ENCODE results near the gene CEACAM6. TPM values are rescaled to one million over a fixed set of nuclear protein-coding genes. Genes with fewer than 3 reads are reported as not detected.

The CEACAM6 gene
- polyA plus RNA-seq, 2 of the 4 experiments (the other 2 are of a cell fraction) = 0.97 to 17.7 TPM

DNA sequence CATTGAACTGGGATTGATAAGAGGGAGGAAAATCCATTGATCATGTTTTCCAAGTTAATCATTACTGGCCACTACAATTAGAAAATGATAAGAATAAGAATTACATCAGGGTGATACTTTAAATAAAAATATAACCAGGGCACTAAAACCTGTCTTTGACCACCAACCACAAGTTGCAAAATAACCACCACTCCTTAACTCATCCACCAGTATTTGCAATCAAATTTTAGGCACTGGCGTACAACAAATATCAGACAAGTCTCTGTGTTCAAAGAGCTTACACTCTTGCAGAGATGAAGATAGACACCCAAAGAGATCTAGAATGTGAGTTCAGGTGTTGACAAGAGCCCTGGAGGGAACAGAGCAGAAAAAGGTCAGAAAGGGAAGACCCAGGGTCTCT lies 41.6 kb downstream of the CEACAM6 start:
- 0 out of 3 replicates have a peak, but pooled peaks cover 11% of the 10 kb centered on the region for H3K4me1 ChIP-seq
- CTCF ChIA-PET = interaction anchor here (1.9 to 19.4 kb wide), 7 partner anchors 16 to 156 kb away, joined by 10 to 428 read pairs (median 78); partner anchors contain the start of genes CEACAM5, DMRTC2 and LYPD4
- no peak overlapping the region for H3K4me2 ChIP-seq
- DNase-seq (ENCODE audit: low read depth in 1 of 2, low spot score in 1 of 2) (no peak), ATAC-seq (no peak), FAIRE-seq (peak; percentile 92)
- peaks cover 8% of the 10 kb centered on the region for H3K9me3 ChIP-seq
- no peak overlapping the region for H3K4me3 ChIP-seq
- 74% methylated on average over 1 of the region's 1 CpG for WGBS (ENCODE audit: missing lambda C conversion rate)
- TF ChIP-seq, protein P1, sequence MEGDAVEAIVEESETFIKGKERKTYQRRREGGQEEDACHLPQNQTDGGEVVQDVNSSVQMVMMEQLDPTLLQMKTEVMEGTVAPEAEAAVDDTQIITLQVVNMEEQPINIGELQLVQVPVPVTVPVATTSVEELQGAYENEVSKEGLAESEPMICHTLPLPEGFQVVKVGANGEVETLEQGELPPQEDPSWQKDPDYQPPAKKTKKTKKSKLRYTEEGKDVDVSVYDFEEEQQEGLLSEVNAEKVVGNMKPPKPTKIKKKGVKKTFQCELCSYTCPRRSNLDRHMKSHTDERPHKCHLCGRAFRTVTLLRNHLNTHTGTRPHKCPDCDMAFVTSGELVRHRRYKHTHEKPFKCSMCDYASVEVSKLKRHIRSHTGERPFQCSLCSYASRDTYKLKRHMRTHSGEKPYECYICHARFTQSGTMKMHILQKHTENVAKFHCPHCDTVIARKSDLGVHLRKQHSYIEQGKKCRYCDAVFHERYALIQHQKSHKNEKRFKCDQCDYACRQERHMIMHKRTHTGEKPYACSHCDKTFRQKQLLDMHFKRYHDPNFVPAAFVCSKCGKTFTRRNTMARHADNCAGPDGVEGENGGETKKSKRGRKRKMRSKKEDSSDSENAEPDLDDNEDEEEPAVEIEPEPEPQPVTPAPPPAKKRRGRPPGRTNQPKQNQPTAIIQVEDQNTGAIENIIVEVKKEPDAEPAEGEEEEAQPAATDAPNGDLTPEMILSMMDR (IDR thresholded peaks at IDR 0.05) = no peak
- TF ChIP-seq, protein P2, sequence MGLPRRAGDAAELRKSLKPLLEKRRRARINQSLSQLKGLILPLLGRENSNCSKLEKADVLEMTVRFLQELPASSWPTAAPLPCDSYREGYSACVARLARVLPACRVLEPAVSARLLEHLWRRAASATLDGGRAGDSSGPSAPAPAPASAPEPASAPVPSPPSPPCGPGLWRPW (IDR thresholded peaks at IDR 0.05) = no peak
- POLR2A ChIA-PET = no interaction called here
- no peak overlapping the region for H3K27ac ChIP-seq

DNA sequence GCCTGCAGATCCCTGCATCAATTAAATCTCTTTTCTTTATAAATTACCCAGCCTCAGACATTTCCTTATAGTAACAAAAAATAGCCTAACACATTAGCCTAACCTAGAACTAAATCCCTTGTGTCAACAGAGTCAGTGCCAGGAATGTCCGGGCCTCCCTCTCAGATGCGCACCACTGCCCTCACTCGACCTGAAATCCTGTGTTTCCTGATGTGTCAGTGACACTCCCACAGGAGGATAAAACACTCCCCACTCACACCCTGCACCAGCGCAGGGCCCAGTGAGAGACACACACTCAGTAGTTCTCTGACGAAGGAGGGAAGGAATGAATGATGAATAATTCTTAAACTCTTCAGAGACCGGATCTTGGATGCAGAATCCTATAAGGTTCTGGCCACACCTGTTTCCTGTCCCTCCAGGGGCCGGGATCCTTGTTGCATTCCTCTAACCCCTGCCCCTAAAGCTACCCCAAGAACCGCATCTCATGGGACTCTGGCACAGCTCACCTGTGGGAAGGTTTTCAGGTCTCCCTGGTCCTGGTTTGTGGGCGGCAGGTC lies 44.2 kb downstream of the CEACAM6 start:
- 0 out of 3 replicates have a peak overlapping the region, but pooled peaks have one; percentile 5 for H3K4me2 ChIP-seq
- H3K27ac ChIP-seq = no peak overlapping the region
- H3K9me3 ChIP-seq = peaks cover 10% of the 10 kb centered on the region
- 0 out of 3 replicates have a peak, but pooled peaks cover 5% of the 10 kb centered on the region for H3K4me1 ChIP-seq
- ATAC-seq (no peak), FAIRE-seq (no peak), DNase-seq (ENCODE audit: low read depth in 1 of 2, low spot score in 1 of 2) (peak in 1 of 2 experiments; percentile 27)
- POLR2A ChIA-PET = no interaction called here
- 29% methylated on average over 9 of the region's 9 CpGs for WGBS (ENCODE audit: missing lambda C conversion rate)
- H3K4me3 ChIP-seq = no peak overlapping the region
- TF ChIP-seq RAD21 (conservative IDR thresholded peaks at IDR 0.05 in 1 of 2, IDR thresholded peaks at IDR 0.05 in 1 of 2) = no peak
- no peak for TF ChIP-seq CHD2 (IDR thresholded peaks at IDR 0.05; ENCODE audit: low read length, partially characterized antibody)
- no peak for TF ChIP-seq POLR2A (IDR thresholded peaks at IDR 0.05; ENCODE audit: low read length)
- TF ChIP-seq, protein P3, sequence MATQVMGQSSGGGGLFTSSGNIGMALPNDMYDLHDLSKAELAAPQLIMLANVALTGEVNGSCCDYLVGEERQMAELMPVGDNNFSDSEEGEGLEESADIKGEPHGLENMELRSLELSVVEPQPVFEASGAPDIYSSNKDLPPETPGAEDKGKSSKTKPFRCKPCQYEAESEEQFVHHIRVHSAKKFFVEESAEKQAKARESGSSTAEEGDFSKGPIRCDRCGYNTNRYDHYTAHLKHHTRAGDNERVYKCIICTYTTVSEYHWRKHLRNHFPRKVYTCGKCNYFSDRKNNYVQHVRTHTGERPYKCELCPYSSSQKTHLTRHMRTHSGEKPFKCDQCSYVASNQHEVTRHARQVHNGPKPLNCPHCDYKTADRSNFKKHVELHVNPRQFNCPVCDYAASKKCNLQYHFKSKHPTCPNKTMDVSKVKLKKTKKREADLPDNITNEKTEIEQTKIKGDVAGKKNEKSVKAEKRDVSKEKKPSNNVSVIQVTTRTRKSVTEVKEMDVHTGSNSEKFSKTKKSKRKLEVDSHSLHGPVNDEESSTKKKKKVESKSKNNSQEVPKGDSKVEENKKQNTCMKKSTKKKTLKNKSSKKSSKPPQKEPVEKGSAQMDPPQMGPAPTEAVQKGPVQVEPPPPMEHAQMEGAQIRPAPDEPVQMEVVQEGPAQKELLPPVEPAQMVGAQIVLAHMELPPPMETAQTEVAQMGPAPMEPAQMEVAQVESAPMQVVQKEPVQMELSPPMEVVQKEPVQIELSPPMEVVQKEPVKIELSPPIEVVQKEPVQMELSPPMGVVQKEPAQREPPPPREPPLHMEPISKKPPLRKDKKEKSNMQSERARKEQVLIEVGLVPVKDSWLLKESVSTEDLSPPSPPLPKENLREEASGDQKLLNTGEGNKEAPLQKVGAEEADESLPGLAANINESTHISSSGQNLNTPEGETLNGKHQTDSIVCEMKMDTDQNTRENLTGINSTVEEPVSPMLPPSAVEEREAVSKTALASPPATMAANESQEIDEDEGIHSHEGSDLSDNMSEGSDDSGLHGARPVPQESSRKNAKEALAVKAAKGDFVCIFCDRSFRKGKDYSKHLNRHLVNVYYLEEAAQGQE (IDR thresholded peaks at IDR 0.05) = no peak
- no peak for TF ChIP-seq EHF (CRISPR knock-in tag; IDR thresholded peaks at IDR 0.05)
- no peak for TF ChIP-seq ESRRA (IDR thresholded peaks at IDR 0.05; ENCODE audit: borderline replicate concordance, low read length)
- no peak for TF ChIP-seq MAFK (IDR thresholded peaks at IDR 0.05; ENCODE audit: partially characterized antibody)
- no peak for TF ChIP-seq ZC3H11A (IDR thresholded peaks at IDR 0.05)
- TF ChIP-seq, protein P4, sequence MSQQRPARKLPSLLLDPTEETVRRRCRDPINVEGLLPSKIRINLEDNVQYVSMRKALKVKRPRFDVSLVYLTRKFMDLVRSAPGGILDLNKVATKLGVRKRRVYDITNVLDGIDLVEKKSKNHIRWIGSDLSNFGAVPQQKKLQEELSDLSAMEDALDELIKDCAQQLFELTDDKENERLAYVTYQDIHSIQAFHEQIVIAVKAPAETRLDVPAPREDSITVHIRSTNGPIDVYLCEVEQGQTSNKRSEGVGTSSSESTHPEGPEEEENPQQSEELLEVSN (IDR thresholded peaks at IDR 0.05; ENCODE audit: borderline replicate concordance, low read depth) = no peak
- CTCF ChIA-PET = interaction anchor here (1.3 to 19.4 kb wide), 7 partner anchors 14 to 93 kb away, joined by 3 to 428 read pairs (median 10); partner anchors contain the start of gene CEACAM6

DNA sequence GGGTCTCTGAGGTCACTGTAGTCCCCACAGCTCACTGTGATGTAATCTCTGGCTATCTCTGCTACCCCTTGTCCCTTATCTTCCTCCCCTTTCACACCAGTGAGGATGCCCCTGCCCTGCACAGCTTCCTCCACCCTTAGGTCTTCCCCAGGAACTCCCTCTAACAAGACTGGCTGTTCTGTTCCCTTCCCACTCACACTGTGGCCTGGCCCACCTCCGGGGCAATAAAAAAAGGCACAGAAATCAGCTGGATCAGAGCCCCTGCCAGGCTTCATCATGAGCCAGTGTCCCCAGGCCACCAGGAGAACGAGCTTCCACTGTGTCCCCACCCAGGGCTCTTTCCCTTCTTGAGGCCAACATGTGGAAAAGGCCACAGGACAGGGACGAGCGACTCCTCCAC lies 45.7 kb downstream of the CEACAM6 start:
- Histone ChIP-seq H3K4me2 (no peak overlapping the region), H3K27ac (no peak overlapping the region), H3K9me3 (peaks cover 10% of the 10 kb centered on the region), H3K4me3 (no peak overlapping the region), H3K4me1 (0 out of 3 replicates have a peak, but pooled peaks cover 5% of the 10 kb centered on the region)
- DNase-seq (ENCODE audit: low read depth in 1 of 2, low spot score in 1 of 2) (no peak), FAIRE-seq (no peak), ATAC-seq (no peak)
- CTCF ChIA-PET = interaction anchor here (1.1 to 19.4 kb wide), 10 partner anchors 7 to 159 kb away, joined by 3 to 428 read pairs (median 11); partner anchors contain the start of genes CEACAM3 and CEACAM6
- no peak for TF ChIP-seq SREBF2 (IDR thresholded peaks at IDR 0.05)
- WGBS (ENCODE audit: missing lambda C conversion rate) = 28% methylated on average over 4 of the region's 4 CpGs
- POLR2A ChIA-PET = no interaction called here
